Parathyroid adenoma (tissue), 2 donors: ENCODE measurements around the gene PKNOX2.

Experiments
- H2AFZ ChIP-seq: fragments of 300-600 bp; sonication (generic); one replicate; pipeline ENCODE4 v1.7.0; 2017; ENCODE audit warnings: antibody characterized with exemption, mild to moderate bottlenecking
- H3K27ac ChIP-seq: fragments of 300-600 bp; sonication (generic); one replicate; pipeline ENCODE4 v1.7.0; 2017
- H3K27me3 ChIP-seq: fragments of 300-600 bp; sonication (generic); one replicate; pipeline ENCODE4 v1.7.0; 2017; ENCODE audit warnings: low read length; ENCODE audit not compliant: control insufficient read depth, insufficient read depth
- H3K36me3 ChIP-seq: fragments of 300-600 bp; sonication (generic); one replicate; pipeline ENCODE4 v1.7.0; 2017; ENCODE audit warnings: low read length; ENCODE audit not compliant: control insufficient read depth, insufficient read depth
- H3K4me1 ChIP-seq: fragments of 300-600 bp; sonication (generic); one replicate; pipeline ENCODE4 v1.7.0; 2017; ENCODE audit warnings: control low read depth
- H3K4me2 ChIP-seq: fragments of 300-600 bp; sonication (generic); one replicate; pipeline ENCODE4 v1.7.0; 2017; ENCODE audit warnings: low read length
- H3K4me3 ChIP-seq: fragments of 300-600 bp; sonication (generic); one replicate; pipeline ENCODE4 v1.7.0; 2017; ENCODE audit warnings: low read depth, low read length
- H3K79me2 ChIP-seq: fragments of 300-600 bp; sonication (generic); one replicate; pipeline ENCODE4 v1.7.0; 2017; ENCODE audit warnings: control low read depth
- H3K9ac ChIP-seq: fragments of 300-600 bp; sonication (generic); one replicate; pipeline ENCODE4 v1.7.0; 2017; ENCODE audit warnings: mild to moderate bottlenecking
- H3K9me3 ChIP-seq: fragments of 300-600 bp; sonication (generic); one replicate; pipeline ENCODE4 v1.7.0; 2017; ENCODE audit warnings: low read length; ENCODE audit not compliant: control insufficient read depth
- CTCF ChIP-seq: fragments of 300-600 bp; sonication (generic); IDR thresholded peaks from one replicate; pipeline ENCODE4 v1.7.0; 2017; ENCODE audit warnings: antibody characterized with exemption, mild to moderate bottlenecking
- donor health status: primary hyperparathyroidism.

The PKNOX2 gene

DNA sequence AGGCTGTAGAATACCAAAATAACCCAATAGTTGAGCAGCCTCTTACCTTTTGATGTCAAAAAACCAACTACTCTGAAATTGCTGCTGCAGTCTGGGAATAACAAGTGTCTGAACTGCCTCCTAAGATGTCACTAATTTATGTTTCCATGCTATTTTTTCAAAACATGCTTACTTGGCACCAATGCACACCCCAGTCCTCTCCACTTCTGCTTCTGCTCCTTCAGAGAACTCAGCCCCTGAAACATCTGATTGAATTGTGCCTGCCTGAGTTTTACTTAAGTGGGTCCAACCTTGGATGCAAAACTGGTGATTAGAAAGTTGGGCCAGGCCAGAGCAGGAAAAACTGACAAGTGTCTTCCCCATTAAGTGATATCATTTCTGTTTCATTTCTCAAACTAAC is 28.6 kb upstream of the PKNOX2 start:
- H3K9me3 ChIP-seq = no peaks in the 10 kb centered on the region
- no peaks in the 10 kb centered on the region for H3K79me2 ChIP-seq
- no peaks in the 10 kb centered on the region for H3K4me1 ChIP-seq
- no peak overlapping the region for H3K4me3 ChIP-seq
- no peak for TF ChIP-seq CTCF
- H3K4me2 ChIP-seq = no peak overlapping the region
- H3K27ac ChIP-seq = no peak overlapping the region
- no peak overlapping the region for H2AFZ ChIP-seq
- no peaks in the 10 kb centered on the region for H3K27me3 ChIP-seq
- H3K9ac ChIP-seq = no peak overlapping the region
- H3K36me3 ChIP-seq = no peaks in the 10 kb centered on the region

- no peak overlapping the region for H3K4me3 ChIP-seq
- H3K4me1 ChIP-seq = no peaks in the 10 kb centered on the region
- no peaks in the 10 kb centered on the region for H3K27me3 ChIP-seq
- H3K36me3 ChIP-seq = no peaks in the 10 kb centered on the region
- no peaks in the 10 kb centered on the region for H3K79me2 ChIP-seq
- no peak overlapping the region for H3K9ac ChIP-seq
- H3K27ac ChIP-seq = no peak overlapping the region
- TF ChIP-seq CTCF = no peak
- no peak overlapping the region for H3K4me2 ChIP-seq
- H2AFZ ChIP-seq = no peak overlapping the region
- H3K9me3 ChIP-seq = no peaks in the 10 kb centered on the region
Observed at GRCh38 chr11:125138966-125139365, 25.6 kb upstream of the PKNOX2 start.

DNA sequence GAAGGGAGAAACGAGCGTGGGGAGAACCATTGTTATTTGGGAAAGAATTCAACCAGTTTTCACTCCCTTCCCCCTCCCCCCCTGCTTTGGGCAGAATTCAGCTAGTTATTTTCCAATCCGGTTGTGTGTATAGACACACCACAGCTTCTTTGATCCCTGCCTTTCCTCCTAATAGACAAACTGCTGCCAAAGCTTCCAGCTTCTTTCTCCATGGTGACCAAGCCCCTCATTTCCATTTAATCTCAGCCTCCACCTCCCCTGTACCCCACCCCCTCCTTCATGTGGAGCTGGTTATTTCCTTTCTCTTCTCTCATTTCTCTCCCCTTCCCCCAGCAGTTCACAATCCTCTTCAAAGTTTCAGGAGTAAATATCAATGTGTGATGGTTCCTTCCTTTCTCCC is 24.8 kb upstream of the PKNOX2 start:
- Histone ChIP-seq H3K4me2 (no peak overlapping the region), H3K27ac (no peak overlapping the region), H3K36me3 (no peaks in the 10 kb centered on the region), H3K79me2 (no peaks in the 10 kb centered on the region), H3K27me3 (no peaks in the 10 kb centered on the region), H2AFZ (no peak overlapping the region), H3K9ac (no peak overlapping the region), H3K9me3 (no peaks in the 10 kb centered on the region), H3K4me1 (no peaks in the 10 kb centered on the region), H3K4me3 (no peak overlapping the region)
- no peak for TF ChIP-seq CTCF

DNA sequence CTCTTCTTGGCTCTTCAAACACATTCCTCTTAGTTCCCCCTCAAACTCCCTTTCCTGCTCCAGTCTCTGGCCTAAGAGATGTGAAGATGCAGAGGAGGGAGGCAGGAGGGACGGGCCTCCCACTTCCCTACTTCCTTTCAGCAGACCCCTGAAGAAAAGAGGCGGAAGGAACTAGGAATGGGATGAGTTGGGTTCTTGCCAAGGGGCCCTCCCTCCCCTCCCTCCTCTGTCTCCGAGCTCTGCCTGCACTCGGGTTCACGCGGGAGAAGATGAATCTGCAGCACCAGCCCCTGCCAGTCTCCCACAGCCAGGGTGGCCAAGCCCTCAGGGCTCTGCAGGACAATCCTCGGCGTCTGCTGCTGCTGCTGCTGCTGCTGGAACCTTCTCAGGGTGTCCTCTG is 24.3 kb upstream of the PKNOX2 start:
- no peaks in the 10 kb centered on the region for H3K79me2 ChIP-seq
- H3K9ac ChIP-seq = no peak overlapping the region
- H3K4me3 ChIP-seq = no peak overlapping the region
- H2AFZ ChIP-seq = no peak overlapping the region
- no peak overlapping the region for H3K4me2 ChIP-seq
- H3K9me3 ChIP-seq = no peaks in the 10 kb centered on the region
- no peaks in the 10 kb centered on the region for H3K36me3 ChIP-seq
- H3K27me3 ChIP-seq = no peaks in the 10 kb centered on the region
- H3K4me1 ChIP-seq = no peaks in the 10 kb centered on the region
- H3K27ac ChIP-seq = no peak overlapping the region
- TF ChIP-seq CTCF = no peak

- no peaks in the 10 kb centered on the region for H3K4me1 ChIP-seq
- H3K4me3 ChIP-seq = no peak overlapping the region
- H2AFZ ChIP-seq = no peak overlapping the region
- H3K27me3 ChIP-seq = no peaks in the 10 kb centered on the region
- H3K9ac ChIP-seq = no peak overlapping the region
- TF ChIP-seq CTCF = no peak
- H3K79me2 ChIP-seq = no peaks in the 10 kb centered on the region
- no peaks in the 10 kb centered on the region for H3K9me3 ChIP-seq
- H3K36me3 ChIP-seq = no peaks in the 10 kb centered on the region
- H3K27ac ChIP-seq = no peak overlapping the region
- H3K4me2 ChIP-seq = no peak overlapping the region
Observed at GRCh38 chr11:125141178-125141577, 23.4 kb upstream of the PKNOX2 start.
